Hematopoietic multipotent progenitor cell treated with erythropoietin and hydrocortisone succinate and interleukin-3 and kit ligand, for 17 days (in vitro differentiated cells): ENCODE measurements around the gene TRIM65.
"Not testable (repeated sequence)": the region's sequence is repeated elsewhere in the genome, so short reads cannot be mapped to it uniquely, and the experiment has no call there.

Experiments used
- DNase-seq: peaks from one replicate; pipeline ENCODE4 v3.0.0-alpha.2; 2015; ENCODE audit warnings: low spot score

TRIM65 gene

DNA sequence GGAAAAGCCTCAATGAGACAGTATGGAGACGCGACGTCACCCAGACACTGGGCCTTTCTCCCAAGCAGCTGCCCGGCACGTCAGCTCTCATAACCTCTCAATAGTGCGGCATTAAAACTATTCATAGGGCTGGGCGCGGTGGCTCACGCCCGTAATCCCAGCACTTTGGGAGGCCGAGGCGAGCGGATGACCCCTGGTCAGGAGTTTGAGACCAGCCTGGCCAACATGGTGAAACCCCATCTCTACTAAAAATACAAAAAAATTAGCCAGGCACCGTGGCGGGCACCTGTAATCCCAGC lies 45.1 kb downstream of the TRIM65 start:
- DNase-seq: not testable (repeated sequence)

DNA sequence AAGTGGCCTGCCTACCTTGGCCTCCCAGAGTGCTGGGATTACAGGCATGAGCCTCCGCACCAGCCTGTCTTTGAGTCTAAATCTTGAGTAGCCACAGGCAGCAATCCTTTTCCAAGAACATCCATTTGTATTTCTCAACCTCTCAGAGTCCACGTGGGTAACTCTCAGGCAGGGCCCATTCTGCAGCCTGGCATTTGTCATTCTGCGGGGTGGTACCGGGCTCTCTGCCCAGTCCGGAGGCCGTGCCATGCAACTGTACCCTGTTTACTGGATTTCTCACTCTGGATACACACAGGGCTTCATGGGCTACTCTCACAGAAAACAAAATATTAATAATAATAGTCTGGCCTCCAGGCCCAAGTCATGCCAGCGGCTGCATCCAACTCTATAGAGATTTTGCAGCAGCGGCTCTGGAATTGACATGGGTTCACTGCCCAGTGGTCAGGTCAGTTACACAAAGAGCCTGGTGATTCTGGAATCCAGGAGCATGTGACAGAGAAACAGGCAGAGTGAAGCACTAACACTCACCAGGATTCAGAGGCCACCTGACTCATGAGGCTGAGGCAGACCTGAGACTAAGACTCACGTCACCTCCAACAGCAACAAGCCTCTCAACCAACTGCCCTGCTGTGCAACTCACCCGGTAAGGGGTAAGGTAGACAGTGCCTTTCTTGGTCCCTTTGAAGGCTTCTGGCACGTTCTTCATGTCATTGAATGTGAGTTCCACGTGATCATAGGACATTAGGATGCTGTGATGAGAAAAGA lies 45.6 kb downstream of the TRIM65 start:
- DNase-seq: no peak

DNA sequence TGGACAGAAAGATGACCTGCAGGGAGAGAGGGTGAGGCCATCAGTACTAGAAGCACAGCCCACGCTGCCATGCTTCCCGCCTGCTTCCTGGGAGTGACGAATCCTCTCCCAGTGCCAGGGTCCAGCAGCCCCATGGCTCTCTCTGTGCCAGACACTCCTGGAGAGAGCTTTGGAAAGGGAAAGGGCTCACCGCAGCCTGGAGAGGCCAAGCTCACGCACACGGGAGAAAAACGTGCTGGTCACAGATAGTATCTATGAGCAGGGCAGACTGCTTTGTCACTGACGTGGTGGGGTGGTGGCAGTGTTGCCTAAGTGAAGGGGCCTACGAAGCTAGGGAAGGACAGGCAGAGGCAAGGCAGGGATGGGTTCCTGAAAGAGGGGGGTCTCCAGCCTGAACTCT lies 47.0 kb downstream of the TRIM65 start:
- DNase-seq: peak; percentile 79

DNA sequence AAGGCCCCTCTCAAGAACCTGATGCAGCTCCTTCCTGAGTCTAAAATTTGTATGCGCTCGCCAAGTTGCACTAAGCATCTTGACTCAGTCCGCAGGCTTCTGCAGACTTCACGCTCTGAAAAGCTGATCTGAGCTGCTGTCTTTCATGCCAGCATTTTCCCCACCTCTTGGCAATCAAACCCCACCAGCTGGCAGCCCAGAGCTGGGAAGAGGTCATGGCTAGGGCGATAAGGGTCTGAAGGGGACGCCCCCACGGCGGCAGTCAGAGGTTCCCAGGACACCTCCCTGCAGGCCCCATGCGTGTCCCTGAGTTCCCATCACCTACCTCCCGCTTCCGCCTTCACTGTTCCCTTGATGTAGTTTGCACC lies 47.5 kb downstream of the TRIM65 start:
- peak; percentile 75 for DNase-seq

DNA sequence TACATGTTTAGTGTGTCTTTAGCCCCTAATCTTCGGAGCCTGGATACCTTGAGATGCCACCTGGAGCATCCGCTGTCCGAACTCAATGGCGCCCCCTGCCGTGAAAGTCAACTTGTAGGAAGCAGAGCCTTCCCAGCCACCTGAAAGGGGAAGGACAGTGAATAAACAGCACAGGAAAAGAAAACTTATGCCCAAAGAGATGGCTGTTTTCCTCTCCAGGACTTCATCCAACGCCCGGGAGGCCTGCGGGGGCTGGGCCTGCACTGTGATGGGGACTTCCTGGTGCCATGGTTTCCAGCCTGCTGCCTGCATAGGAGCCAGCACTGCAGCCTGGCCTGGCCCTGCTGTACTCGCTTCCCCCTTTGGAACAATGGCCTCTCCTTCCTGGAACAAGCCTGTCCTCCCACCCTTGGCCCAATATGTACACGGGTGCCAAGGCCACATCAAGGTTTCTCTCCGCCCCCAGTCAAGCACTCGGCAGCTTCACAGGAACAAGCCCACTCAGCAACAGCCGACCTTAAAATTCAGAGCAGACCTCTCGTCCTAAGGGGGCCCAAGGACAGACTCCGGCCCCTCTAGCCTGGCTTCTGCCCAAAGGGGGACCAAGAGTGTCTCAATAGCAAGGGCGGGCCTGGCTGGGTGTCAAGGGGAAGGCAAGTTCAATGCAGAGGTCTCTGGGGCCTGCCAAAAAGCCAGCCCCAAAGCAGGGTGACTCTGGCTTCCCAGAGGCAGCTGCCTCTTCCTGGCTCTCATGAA lies 48.0 kb downstream of the TRIM65 start:
- DNase-seq: peak; percentile 87

DNA sequence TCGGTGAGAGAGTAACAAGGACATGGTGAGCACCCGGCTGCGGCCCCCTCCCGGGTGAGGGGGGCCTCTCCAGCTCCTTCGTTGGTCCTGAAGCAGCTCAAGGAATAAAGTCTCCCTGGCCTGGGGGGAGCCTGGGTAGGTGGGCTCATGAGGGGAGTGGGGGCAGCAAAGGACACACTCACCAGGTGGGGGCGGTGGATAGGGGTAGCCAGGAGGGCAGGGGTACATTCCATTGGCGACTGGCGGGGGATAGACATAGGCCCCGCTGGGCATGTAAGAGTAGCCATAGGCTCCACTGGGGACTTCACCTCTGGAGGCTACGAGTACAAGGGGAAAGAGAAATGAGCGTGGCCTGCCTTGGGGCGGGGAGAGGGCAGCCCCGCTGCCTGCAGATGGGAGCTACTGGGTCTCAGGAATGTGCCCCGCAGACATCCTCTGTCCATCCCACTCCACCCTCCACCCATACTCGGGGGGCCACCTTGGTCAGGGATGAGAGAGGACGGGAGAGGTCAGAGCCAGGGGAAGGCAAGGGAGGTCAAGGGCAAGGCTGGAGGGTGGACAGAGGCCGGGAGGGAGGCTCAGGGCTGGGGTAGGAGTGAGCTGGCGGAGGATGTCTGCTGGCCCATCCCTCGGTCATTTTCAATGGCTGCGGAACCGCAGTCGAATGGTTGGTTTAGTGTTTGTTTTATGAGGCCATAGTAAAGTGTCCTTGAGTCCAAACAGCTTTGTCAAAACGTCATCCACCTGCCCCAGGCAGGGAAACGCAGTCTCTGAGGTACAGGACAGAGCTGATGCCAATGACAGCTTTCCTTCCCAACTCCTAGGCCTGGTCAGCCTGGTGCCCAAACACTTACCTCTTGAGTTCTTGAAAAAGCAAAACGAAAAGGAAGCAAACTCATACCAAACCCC lies 48.9 kb downstream of the TRIM65 start:
- no peak for DNase-seq

DNA sequence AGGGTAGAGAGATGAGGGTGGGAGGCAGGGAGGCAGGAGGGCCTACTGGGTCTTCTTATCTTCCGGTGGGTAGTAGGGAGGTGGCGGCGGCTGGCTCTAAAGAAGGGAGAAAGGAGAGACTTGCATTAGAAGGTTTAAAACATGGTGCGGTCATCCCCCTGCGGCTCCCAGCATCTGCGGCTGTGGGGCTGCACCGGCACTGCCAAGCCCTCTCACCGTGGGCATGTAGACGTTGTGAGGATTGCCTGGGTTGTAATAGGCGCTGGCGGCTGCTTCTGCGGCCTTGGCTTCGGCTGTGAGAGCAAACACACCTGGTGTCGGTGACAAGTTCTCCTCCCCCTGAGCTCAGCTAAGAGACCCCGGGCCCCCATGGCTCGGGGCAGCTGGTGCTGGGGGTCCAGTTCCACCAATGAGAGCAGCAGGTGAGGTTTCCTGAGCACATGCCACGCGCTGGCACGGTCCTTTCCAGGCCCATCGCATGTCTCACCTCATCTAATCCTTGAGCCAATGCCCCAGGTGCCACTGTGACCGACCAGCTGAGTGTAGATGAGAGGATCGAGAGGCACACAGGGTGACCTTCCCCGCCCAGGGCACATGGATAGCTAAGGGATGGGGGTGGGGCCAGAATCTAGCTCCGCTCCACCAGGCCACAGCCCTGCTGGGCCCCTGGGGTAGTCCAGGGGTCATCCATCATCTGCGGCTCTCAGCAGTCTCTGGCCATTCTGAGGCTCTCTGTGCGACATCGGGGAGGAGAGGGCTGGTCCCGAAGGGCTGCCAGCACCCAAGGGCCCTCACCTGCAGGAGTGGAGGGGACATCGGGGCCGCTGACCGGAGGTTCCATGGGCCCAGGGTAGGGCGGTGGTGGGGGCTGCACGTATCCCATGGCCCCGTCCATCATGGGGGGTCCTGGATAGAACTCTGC lies 49.8 kb downstream of the TRIM65 start:
- DNase-seq: no peak

DNA sequence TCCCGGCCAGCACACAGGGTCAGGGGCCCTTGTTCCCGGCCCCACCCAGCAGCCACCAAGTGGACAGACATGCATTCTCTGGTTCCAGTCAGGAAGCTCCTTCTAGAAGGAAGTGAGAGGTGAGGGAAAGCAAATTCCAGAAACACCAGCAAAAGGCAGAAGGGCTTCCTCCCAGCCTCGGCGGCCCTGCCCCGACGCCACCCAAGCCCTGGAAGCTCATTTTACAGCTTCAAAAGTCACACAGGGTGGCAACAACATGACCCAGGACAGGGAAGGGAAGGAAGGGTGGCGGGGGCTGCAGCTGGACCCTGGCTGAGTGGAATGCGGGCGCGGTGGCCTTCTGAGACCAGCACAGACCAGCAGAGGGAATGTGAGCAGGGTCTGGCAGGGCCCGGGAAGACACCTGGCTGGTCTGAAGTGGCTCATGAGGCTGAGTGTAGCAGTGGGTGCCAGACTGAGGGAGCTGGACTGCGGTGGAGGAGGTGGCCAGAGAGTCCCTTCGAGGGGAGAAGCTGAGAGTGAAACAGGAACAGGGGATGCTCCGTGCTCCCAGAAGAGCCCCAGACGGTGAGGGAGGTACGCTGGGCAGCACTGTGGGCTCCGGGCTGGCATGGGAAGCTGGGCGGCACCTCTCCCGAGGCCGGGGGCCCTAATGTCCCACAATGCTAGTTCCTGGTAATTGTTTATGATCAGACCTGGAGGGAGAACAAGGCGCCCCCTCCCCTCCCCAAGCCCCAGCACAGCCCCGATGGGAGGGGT lies 50.6 kb downstream of the TRIM65 start:
- no peak for DNase-seq

DNA sequence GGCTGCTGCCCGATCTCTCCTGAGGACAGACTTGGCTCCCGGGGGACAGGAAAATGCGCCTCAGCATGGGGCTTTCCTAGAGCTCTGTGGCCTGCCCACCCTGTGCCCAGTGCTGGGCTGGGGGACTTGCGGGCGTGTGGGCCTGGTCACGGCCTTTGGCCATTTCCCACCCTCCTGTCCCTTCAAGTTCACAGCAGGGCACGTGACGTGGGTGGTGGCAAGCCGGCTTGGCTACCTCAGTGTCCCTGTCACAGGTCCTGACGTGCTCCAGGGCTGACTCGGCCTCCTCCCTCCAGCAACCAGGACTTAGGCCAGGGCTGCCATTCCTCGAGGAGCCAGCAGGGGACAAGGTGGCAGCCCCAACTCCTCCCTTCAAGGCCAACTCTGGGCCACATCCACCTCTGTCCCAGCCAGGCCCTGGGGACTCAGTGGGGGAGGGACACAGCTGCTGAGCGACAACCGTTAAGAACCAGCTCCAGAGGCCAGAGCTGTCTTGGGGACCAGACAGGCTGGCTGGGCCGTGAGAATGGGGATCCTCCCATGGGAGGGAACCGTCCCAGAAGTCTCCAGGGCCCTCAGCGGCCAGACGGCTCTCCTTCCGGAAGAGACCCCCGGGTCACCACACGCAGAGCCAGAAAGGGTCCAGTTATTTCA lies 51.6 kb downstream of the TRIM65 start:
- DNase-seq: peak; percentile 92

DNA sequence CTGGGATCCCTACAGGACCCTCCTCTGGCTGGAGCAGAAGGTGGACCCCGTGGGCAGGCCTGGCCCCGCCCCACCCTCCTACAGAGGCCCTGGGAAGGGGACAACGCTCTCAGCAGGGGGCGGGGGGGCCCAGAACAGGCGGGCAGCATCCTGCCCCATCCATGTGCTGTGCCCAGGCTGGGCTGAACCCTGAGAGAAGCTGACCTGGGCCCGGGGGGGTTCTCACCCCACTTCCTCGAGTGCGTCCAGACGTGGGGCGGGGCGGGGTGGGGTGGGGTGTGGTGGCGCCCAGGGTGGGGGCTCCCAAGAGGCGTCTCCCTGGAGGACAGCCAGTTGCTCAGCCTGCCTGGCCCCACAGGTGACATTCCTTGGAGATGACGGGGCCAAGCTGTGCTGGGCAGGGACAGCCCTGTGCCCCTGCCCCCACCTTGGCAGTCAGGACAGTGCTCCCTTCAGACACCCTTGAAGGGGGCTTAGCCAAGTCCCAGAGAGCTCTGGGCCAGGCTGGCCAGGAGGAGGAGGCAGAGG lies 52.2 kb downstream of the TRIM65 start:
- DNase-seq: peak; percentile 80

DNA sequence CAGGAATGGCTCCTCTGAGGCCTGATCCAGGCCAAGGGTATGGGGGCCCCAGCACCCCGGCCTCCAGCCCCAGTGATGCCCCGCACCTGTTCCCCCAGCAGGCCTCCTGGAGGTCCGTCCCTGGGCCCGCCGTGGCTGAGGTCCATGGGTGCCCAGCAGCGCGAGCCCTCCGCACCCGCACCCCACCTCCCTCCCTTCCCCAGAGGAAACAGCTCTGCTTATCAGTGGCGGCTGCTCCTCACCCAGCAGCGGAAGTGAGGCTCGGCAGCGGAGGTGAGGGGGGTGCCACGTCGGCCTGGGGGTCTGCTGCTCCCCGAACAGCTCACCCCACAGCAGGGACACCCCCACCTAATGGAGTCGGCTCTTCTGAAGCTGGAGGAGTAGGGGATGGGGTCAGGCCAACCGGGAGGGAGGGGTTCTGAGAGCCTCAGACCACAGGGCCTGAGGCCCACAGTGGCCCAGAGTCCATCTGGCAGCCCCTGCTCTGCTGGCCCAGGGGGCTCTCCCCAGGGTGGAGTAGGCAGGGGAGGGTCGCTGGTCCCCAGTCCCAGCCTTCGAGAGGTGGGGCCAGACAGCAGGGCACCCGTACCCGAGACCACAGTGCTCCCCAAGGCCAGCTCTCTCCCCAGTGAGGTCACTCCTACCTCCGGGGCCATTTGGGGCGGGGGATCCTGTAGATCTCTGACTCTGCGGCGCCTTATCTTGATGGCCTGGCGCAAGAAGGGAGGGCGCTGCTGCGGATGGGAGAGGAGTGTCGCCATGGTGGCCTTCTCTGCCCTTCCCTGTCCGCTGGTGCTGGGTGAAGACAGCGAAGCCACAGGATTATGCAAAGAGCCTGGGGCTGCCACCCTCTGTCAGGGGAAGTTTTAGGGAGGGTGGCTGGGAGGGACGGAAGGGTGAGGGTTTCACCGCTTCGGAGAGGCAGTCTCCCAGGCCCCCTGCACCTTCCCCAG lies 52.9 kb downstream of the TRIM65 start, which contains the start of gene UNC13D:
UNC13D (minus strand) TSS at position 828 of the 953 bp plus-strand sequence; CDS start at position 761, 67 bp downstream.
- peak; percentile 75 for DNase-seq

DNA sequence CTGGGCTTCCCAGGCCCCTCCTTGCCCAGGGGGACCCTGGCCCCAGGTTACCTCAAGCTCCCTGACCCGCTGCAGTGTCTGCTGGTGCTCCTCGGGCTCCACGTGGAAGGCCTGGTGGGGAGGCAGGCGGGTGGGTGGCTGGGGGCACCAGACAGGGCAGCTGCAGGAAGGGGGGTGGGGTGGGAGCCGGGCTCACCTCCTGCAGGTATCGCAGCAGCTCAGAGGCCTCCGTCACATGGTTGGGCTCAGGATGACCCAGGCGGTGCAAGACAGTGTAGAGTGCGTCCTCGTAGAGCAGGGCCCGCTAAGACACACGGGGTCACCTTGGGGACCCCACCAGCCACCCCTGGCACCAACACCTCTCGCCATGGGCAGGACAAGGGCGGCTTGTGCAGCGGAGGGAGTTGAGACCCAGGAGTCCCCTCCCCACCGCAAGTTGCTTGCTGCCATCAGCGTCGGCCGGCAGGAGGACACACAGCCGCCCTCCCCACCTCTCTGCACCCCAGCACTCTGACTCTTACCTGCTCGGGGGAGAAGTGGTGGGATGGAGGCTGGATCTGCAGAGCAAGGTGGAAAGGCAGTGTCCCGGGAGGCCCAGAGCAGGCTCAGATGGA lies 53.7 kb downstream of the TRIM65 start:
- DNase-seq: no peak

DNA sequence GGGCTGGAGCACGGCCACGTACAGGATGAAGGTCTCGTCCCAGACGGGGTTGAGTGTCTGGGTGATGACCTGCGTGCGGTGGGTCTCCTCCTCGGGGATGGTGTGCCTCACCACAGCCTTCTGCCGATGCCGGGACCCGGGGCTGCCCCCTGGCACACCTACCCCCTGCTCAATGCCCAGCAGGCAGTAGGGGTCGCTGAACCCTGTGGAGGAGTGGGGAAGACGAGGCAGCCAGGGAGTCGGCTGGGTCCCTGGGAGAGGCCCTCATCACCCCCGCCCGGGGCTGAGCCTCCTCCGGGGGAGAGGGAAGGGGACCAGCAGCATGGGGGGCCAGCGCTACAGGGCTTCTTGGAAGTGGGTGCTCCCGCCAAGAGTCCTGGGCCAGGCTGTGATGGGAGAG lies 54.3 kb downstream of the TRIM65 start:
- DNase-seq: no peak

DNA sequence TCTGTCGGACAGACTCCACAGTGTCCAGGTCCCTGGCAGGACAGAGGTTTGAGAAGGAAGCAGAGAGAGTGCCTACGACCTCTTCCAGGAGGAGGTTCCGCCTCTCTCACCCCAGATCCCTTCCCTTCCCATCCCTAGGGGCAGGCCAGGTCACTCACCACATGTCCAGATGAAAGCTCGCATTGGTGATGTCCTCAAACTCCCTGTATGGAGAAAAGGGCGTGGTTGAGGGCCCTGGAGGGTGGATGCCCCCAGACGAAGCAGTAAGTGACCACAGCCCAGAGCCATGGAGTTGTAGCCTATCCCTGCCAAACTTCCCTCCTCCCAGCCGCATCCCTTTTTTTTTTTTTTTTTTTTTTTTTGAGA lies 56.0 kb downstream of the TRIM65 start:
- DNase-seq: no peak

DNA sequence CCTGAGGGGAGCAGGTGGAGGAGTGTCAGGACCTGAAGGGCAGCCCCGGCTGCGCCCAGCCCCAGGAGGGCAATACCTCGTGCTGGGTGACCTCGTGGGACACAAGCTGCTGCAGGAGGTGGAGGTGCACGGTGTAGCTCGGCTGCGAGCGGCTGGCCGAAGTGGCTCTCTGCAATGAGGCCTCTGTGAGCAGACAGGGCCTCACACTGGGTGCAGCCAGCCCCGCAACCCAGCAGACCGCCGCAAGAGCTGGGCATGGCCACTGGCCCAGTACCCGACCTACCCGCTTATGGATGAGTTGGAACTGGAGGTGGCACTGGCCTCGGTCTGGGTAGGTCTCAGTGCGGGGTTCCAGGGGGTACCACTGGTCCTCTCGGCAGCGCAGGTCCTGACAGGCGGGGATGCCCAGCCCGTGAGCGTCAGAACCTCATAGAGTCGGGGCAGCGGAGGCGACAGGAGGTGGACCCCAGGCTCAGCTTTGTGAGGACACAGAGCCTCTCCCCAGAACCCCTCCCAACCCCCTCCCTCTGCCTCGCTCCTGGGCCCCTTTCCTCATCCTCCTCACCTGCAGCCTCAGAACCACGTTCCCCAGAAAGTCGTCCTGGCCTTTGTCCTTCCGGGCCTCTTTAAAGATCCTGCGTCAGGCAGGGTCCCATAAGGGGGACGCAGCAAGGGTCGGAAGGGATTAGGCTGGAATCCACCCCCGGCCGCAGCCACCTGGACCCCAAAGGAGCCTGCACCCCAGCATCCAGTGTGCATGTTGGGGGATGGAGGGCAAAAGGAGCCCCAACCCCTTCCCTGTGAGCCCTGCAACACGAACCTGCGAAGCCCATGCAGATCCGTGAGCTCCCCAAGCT lies 56.6 kb downstream of the TRIM65 start:
- DNase-seq: no peak
